GM21737 (cell line): Measurements from ENCODE around the gene UNC5CL.

ENCODE experiments used
- ATAC-seq: cut with Tn5 transposase; IDR thresholded peaks from one replicate; pipeline ENCODE4 v1.9.1; 2021; ENCODE audit warnings: mild to moderate bottlenecking, moderate library complexity; ENCODE audit not compliant: unreplicated experiment

UNC5CL gene

GRCh38 chr6:41064841-41065240 lies 25.8 kb upstream of the UNC5CL start:
- ATAC-seq: no peak

DNA sequence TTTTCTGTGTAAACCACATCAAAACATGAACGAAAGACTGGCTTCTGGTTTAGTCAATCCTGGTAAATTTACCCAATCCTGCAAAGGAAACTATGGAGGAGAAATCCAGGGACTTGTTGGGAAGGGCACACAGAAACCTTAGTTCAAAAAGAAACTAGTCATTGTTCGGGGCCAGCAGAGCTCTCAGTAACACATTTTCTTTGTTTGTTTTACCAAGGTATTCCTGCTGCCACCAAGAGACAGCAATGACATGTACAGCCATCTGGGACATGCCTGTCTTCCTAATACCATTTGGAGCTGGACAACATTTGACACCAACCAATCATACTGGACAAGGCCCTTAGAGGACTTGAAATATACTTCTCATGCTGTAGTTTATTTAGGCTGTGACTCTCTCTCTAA lies 24.9 kb upstream of the UNC5CL start:
- no peak for ATAC-seq

- ATAC-seq: no peak
Observed at GRCh38 chr6:41062056-41062455, 23.0 kb upstream of the UNC5CL start.

GRCh38 chr6:41061196-41061726 lies 22.2 kb upstream of the UNC5CL start:
- ATAC-seq: no peak

DNA sequence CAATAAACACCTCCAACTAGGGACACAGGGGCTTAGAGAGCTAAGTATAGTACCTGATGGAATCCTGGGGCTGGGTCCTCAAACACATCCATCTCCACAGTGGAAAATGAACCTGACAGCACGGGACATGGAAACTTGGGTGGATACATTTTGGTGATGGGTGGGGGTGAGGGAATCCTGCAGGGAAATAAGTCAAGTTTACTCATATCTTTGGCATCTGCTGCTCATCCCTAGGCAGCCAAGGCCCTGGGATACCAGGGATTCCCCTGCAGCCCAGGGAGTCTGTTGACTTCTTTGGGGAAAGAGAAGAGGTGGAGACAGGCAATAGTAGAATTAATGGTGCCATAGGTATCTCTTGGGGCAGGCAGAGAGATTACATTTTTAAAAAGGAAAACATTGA lies 20.5 kb upstream of the UNC5CL start:
- no peak for ATAC-seq

DNA sequence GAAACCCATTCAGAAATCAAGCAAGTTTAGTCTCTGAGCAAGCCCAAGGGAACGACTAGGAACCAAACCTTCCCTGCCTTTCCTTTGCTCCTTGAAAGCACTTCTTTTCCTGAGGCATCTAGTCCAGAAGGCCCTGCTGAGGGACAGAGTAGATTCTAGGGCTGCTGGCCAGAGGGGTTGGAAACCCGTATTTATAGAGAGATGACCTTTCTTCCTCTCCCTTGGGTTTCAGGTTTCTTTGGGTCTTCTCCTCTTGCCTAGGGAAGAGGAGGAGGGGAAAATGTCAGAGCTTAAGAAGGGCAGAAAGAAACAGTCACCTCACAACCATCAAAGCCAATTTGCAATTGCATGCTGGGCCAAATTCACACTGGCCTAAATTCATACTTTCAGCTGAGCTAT lies 19.8 kb upstream of the UNC5CL start:
- ATAC-seq: no peak

DNA sequence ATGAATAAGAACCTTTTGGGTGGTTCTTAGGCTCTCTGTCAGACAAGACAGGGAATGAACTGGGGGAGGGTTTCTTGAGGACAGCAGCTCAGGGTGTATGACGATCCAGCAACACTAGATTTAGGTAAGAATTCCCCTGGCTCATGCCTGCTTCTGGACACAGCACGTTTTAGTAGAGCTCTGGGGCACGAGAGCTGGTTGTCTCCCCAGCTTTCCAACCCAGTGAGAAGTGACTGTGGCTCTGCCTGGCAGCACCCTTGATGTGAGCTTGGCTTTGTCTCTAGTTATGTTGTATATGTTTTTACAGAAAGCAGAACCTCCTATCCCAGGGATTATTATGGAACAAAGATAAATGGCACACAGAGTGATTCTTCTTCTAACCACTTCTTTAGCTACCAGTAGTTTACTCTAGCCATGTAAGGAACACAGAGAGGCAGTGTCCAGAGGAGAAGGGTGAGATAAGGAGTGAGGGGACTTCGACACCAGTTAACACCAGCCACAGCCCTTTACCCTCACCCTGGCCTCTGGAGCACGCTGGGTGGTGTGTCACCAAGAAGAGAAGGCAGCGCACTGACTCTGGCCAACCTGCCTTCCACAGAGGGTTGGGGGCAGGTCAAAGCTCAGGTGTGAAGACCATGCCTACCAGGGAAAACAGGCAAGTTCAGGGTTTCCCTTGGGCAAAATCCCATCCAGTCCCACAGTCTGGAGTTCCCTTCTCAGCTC lies 17.9 kb upstream of the UNC5CL start:
- no peak for ATAC-seq

GRCh38 chr6:41055149-41055548 lies 16.1 kb upstream of the UNC5CL start:
- ATAC-seq: no peak

DNA sequence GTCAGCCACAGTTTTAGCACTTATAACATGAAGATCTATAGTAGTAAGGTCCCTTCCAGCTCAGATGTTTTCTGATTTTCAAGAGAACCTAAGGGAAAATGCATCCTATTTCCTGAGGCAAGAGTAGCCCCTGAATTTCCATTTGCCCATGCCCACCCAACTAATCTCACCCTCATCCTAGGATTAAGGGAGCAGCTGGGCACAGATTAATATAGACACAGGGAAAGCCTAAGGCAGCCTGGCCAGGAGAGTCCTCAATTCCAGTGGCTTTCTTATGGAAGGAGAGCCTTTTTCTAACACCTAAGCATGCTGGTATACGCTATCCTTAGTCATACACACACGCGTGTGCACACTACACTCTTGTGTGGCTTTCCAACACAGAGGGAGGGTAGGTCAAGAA lies 15.5 kb upstream of the UNC5CL start:
- ATAC-seq: no peak

GRCh38 chr6:41053041-41053440 lies 14.0 kb upstream of the UNC5CL start, which contains the start of gene APOBEC2:
Gene APOBEC2, plus strand, starts transcription at chr6:41053202. Its CDS starts 146 bp downstream, at chr6:41053348.
- ATAC-seq: no peak

GRCh38 chr6:41051873-41052272 lies 12.9 kb upstream of the UNC5CL start:
- no peak for ATAC-seq

DNA sequence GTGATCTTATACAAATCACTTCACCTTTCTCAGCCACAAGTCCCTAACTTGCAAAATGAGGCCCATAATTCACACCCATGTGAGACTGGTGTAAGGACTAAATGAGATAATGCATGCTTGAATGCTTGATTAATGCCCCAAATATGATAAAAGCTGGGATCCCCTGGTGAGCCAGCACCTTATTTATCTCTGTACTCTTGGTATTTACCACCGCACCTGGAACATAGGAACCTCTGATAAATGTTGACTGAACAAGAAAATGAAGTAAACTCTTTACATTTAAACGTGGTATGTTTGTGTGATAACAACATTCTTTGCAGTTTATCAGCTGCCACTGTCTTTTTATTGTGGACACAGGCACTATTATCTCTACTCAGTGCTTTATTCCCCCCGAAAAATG lies 11.5 kb upstream of the UNC5CL start:
- no peak for ATAC-seq

DNA sequence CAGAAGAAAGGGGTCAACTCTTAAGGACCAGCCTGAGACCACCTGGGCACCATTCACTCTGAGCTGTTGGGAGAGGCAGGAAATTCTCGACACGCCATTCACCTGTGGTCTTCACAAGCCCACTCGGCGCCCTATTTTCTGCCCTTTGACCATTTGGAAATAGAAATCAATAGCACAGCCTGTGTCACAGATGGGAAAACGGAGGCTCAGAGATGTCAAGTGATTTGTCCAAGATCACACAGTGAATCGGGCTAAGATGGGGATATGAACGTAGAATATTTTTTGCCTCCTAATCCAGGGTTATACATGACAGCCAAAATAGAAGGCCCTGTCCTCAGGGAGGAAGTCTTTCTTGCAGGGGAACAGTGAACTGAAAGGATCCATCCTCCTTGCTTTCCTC lies 10.9 kb upstream of the UNC5CL start:
- no peak for ATAC-seq

GRCh38 chr6:41049521-41049920 lies 10.5 kb upstream of the UNC5CL start:
- no peak for ATAC-seq

GRCh38 chr6:41047745-41048732 lies 9.0 kb upstream of the UNC5CL start:
- ATAC-seq: no peak

- no peak for ATAC-seq
Observed at GRCh38 chr6:41047306-41047705, 8.3 kb upstream of the UNC5CL start.

GRCh38 chr6:41046084-41046483 lies 7.1 kb upstream of the UNC5CL start:
- no peak for ATAC-seq

GRCh38 chr6:41045664-41046063 lies 6.6 kb upstream of the UNC5CL start:
- ATAC-seq: no peak

- ATAC-seq: no peak
Observed at GRCh38 chr6:41043151-41043550, 4.1 kb upstream of the UNC5CL start.

- ATAC-seq: no peak
Observed at GRCh38 chr6:41042226-41043055, 3.4 kb upstream of the UNC5CL start, which contains the start of gene TSPO2. Gene TSPO2, plus strand, starts transcription at chr6:41042467. Its CDS starts 519 bp downstream, at chr6:41042986.
